ENCODE results near the gene AP1M2. TPM values are rescaled to one million over a fixed set of nuclear protein-coding genes. Genes with fewer than 3 reads are reported as not detected.

AP1M2 gene
- total RNA-seq, 1 experiment from 2014 or later, result 146 TPM

DNA sequence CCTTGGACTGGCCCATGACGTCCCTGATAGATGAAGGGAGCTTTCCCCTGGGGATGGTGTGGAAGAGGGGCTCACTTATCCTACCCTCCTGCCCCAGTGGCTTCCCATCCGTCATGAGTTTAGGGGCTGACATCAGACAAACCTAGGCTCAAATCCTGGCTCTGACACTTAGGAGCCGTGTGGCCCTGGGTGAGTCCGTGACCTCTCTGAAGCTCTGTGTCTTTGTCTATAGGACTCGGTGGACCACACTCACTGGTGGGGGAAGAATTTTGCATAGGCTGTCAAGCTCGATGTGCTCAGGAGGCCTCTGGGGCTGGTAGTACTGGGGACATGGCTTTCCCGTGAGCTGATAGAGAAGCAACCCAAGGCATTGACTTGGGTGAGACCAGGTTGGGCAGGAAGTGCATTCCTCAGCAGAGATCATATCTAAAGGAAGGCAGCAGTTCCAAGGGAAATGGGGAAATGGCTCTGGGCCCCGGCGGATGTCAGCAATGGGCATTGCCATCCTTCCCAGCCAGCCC lies 17.4 kb upstream of the AP1M2 start:
- no peak overlapping the region for H3K4me2 ChIP-seq (ENCODE audit: insufficient read depth, insufficient read length, low read length)
- no peaks in the 10 kb centered on the region; a peak in 1 of 7 replicates for H3K36me3 Mint-ChIP-seq (ENCODE audit: insufficient read depth in 1 of 3, low read depth in 3 of 3)
- H2BK20ac ChIP-seq (ENCODE audit: low read depth, low read length, poor library complexity, severe bottlenecking), result no peak overlapping the region
- H3K56ac ChIP-seq (ENCODE audit: insufficient read length, low read depth, low read length), result no peak overlapping the region
- no peak overlapping the region for H4K5ac ChIP-seq (ENCODE audit: insufficient read length, low read depth, low read length)
- H3K79me1 ChIP-seq (ENCODE audit: insufficient read depth, low read depth, low read length, poor library complexity, severe bottlenecking), result no peaks in the 10 kb centered on the region
- H2BK120ac ChIP-seq (ENCODE audit: low read depth, low read length, poor library complexity, severe bottlenecking), result no peak overlapping the region
- peak overlapping the region in 2 of 3 experiments; percentile 40 to 85; a peak in 3 of 7 replicates for H3K27ac Mint-ChIP-seq
- no peak overlapping the region for H3T11ph ChIP-seq (ENCODE audit: low read length)
- no CpG with 5 or more reads among the region's 9 CpGs for WGBS (ENCODE audit: extremely low coverage, insufficient read length, low lambda C conversion rate)
- H3K14ac ChIP-seq (ENCODE audit: insufficient read depth, low read length), result no peak overlapping the region; the same call in 1 of the 2 replicates
- H2BK12ac ChIP-seq (ENCODE audit: insufficient read length, low read depth, low read length), result no peak overlapping the region
- no peak overlapping the region for H2AK5ac ChIP-seq (ENCODE audit: insufficient read length, low read length)
- no peaks in the 10 kb centered on the region for H3K4me1 ChIP-seq (ENCODE audit: insufficient read depth, low read length)
- peaks cover 6% of the 10 kb centered on the region for H3K27me3 Mint-ChIP-seq (ENCODE audit: low read depth)
- DNase-seq, result no peak
- H3K79me2 ChIP-seq (ENCODE audit: insufficient read depth, low read length), result no peaks in the 10 kb centered on the region; the same call in 1 of the 2 replicates
- no peaks in the 10 kb centered on the region for H3K9me3 ChIP-seq (ENCODE audit: control insufficient read depth, low read depth, low read length)
- no peak overlapping the region for H3K18ac ChIP-seq (ENCODE audit: insufficient read length, low read depth, low read length)
- no peaks in the 10 kb centered on the region for H4K20me1 ChIP-seq (ENCODE audit: control insufficient read depth, insufficient read depth, insufficient read length)
- H3K9me3 Mint-ChIP-seq, result no peaks in the 10 kb centered on the region
- H3K4ac ChIP-seq (ENCODE audit: low read depth, low read length), result no peak overlapping the region
- H4K8ac ChIP-seq (replicated peaks; ENCODE audit: insufficient read length, low read depth, low read length), result no peak overlapping the region
- H3K27ac ChIP-seq (ENCODE audit: insufficient read length, low read depth, low read length), result no peak overlapping the region
- H3K9ac ChIP-seq (ENCODE audit: extremely low read depth, insufficient read length, low read length), result no peak overlapping the region
- H2BK5ac ChIP-seq (ENCODE audit: insufficient read length, low read length), result no peak overlapping the region
- H2AFZ ChIP-seq (ENCODE audit: low read length), result no peak overlapping the region
- H3K23ac ChIP-seq (ENCODE audit: insufficient read length, low read depth, low read length), result no peak overlapping the region
- TF ChIP-seq, protein P1, sequence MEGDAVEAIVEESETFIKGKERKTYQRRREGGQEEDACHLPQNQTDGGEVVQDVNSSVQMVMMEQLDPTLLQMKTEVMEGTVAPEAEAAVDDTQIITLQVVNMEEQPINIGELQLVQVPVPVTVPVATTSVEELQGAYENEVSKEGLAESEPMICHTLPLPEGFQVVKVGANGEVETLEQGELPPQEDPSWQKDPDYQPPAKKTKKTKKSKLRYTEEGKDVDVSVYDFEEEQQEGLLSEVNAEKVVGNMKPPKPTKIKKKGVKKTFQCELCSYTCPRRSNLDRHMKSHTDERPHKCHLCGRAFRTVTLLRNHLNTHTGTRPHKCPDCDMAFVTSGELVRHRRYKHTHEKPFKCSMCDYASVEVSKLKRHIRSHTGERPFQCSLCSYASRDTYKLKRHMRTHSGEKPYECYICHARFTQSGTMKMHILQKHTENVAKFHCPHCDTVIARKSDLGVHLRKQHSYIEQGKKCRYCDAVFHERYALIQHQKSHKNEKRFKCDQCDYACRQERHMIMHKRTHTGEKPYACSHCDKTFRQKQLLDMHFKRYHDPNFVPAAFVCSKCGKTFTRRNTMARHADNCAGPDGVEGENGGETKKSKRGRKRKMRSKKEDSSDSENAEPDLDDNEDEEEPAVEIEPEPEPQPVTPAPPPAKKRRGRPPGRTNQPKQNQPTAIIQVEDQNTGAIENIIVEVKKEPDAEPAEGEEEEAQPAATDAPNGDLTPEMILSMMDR (conservative IDR thresholded peaks at IDR 0.05), result no peak
- no peaks in the 10 kb centered on the region for H3K27me3 ChIP-seq (ENCODE audit: insufficient read depth, low read length)
- peaks cover 11% of the 10 kb centered on the region for H3K23me2 ChIP-seq (ENCODE audit: insufficient read length, low read depth, low read length, poor library complexity, severe bottlenecking)
- H3K4me1 Mint-ChIP-seq, result peaks cover 16 to 18% of the 10 kb centered on the region in 2 experiments
- no peak overlapping the region for H2BK15ac ChIP-seq (ENCODE audit: low read depth, low read length)
- H3K4me3 Mint-ChIP-seq, result peak overlapping the region in 1 of 2 experiments; percentile 13; a peak in 2 of 5 replicates
- no peak overlapping the region for H4K91ac ChIP-seq (ENCODE audit: insufficient read length, low read depth, low read length)

Data from H9 (cell line).